Left renal pelvis (tissue), 4 donors: ENCODE results near the gene PLCH1. TPM values are rescaled to one million over a fixed set of nuclear protein-coding genes. Genes with fewer than 3 reads are reported as not detected.
A peak's percentile ranks its signal among the peaks of the same experiment; 100 is the strongest.

Source experiments
- DNase-seq, 4 donors: peaks; one replicate each; pipeline ENCODE4 v3.0.0-alpha.2; 2013; ENCODE audit warnings: low read depth in 4 of 4, low spot score in 3 of 4
- polyA plus RNA-seq, 4 donors: library from polyadenylated mRNA; unstranded; fragments of 120-200 nt; gene quantifications; one replicate each; pipeline ENCODE4 v1.2.1, GENCODE V29; 2013; ENCODE audit not compliant: insufficient read length in 4 of 4

PLCH1 gene
- polyA plus RNA-seq, 4 donors = 0.38 to 11.0 (median 10.6) TPM

GRCh38 chr3:155611456-155611855 is 133.4 kb downstream of the PLCH1 start:
- DNase-seq = no peak

- DNase-seq = no peak
Observed at GRCh38 chr3:155609586-155609985, 135.3 kb downstream of the PLCH1 start.

- DNase-seq = peak in 2 of 4 donors; percentile 5 to 19
Observed at GRCh38 chr3:155608228-155608920, 136.5 kb downstream of the PLCH1 start.

GRCh38 chr3:155607761-155608160 is 137.1 kb downstream of the PLCH1 start:
- DNase-seq = no peak

GRCh38 chr3:155605571-155605970 is 139.3 kb downstream of the PLCH1 start:
- DNase-seq = no peak

GRCh38 chr3:155604967-155605366 is 139.9 kb downstream of the PLCH1 start:
- DNase-seq = no peak

GRCh38 chr3:155604126-155604525 is 140.7 kb downstream of the PLCH1 start:
- no peak for DNase-seq

- DNase-seq = no peak
Observed at GRCh38 chr3:155603302-155603701, 141.6 kb downstream of the PLCH1 start.

- no peak for DNase-seq
Observed at GRCh38 chr3:155602307-155602706, 142.6 kb downstream of the PLCH1 start.

GRCh38 chr3:155598671-155599070 is 146.2 kb downstream of the PLCH1 start:
- DNase-seq = no peak

- no peak for DNase-seq
Observed at GRCh38 chr3:155596615-155597014, 148.3 kb downstream of the PLCH1 start.

- no peak for DNase-seq
Observed at GRCh38 chr3:155595371-155595770, 149.5 kb downstream of the PLCH1 start.

- no peak for DNase-seq
Observed at GRCh38 chr3:155594526-155595187, 150.2 kb downstream of the PLCH1 start.

GRCh38 chr3:155587581-155587980 is 157.3 kb downstream of the PLCH1 start:
- no peak for DNase-seq

- DNase-seq = no peak
Observed at GRCh38 chr3:155585384-155585783, 159.5 kb downstream of the PLCH1 start.

GRCh38 chr3:155581579-155581978 is 163.3 kb downstream of the PLCH1 start:
- DNase-seq = no peak

- DNase-seq = no peak
Observed at GRCh38 chr3:155572085-155572484, 172.8 kb downstream of the PLCH1 start.

GRCh38 chr3:155568295-155568694 is 176.6 kb downstream of the PLCH1 start:
- no peak for DNase-seq

- DNase-seq = no peak
Observed at GRCh38 chr3:155560594-155560993, 184.3 kb downstream of the PLCH1 start.

GRCh38 chr3:155560135-155560534 is 184.7 kb downstream of the PLCH1 start:
- DNase-seq = no peak

GRCh38 chr3:155556531-155556930 is 188.3 kb downstream of the PLCH1 start:
- no peak for DNase-seq

- DNase-seq = no peak
Observed at GRCh38 chr3:155555479-155556060, 189.3 kb downstream of the PLCH1 start.
